Erythroblast (primary cell): ENCODE measurements around the gene KLF7.

ENCODE experiments used
- GATA1 ChIP-seq: IDR thresholded peaks from 2 replicates; pipeline ENCODE4 v1.6.1; 2011; ENCODE audit warnings: low read depth, mild to moderate bottlenecking, control low read depth, low read length, moderate library complexity
- POLR2A ChIP-seq: IDR thresholded peaks from 2 replicates; pipeline ENCODE4 v1.6.1; 2011; ENCODE audit warnings: mild to moderate bottlenecking, low read length

DNA sequence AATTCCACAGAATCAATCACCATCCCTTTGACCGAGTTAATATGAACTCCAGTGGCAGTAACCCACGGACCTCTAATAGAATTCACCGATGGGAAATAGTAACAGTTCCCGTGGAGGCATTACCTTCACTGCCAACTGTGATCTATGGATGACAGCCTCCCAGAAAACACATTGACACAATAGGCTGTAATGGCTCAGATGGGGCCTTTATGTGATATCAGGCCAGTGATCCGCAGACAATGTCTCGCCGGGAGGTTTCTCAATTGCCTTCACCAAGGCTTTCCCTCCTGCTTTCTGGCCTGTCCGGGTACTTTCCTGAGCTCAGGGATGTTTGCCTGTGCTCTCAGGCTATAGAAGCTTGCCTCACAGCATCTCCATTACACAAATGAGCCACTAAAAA, 34.4 kb upstream of the KLF7 start:
- TF ChIP-seq POLR2A (no peak), GATA1 (no peak)
